Body of pancreas (tissue), 4 donors: ENCODE measurements around the gene GCNT2. TPM values are rescaled to one million over a fixed set of nuclear protein-coding genes. Genes with fewer than 3 reads are reported as not detected.
"Not testable (repeated sequence)": the region's sequence is repeated elsewhere in the genome, so short reads cannot be mapped to it uniquely, and the experiment has no call there.

ENCODE experiments used
- ATAC-seq: fragments of 150-250 bp; one replicate; pipeline ENCODE4 v1.9.1; 2016
- DNase-seq, 4 donors: peaks; one replicate each; pipeline ENCODE4 v3.0.0-alpha.2; 2019
- H3K27ac ChIP-seq, 4 donors: fragments of 200-600 bp; sonication (generic); 1 replicate in 3 of 4; 2 replicates in 1 of 4; pipeline versions ENCODE4 v1.5.1 to v1.6.1; 2016 to 2019; ENCODE audit warnings: mild to moderate bottlenecking in 1 of 4, mixed read lengths in 1 of 4, moderate library complexity in 1 of 4
- H3K27me3 ChIP-seq, 2 donors: fragments of 200-600 bp; sonication (generic); one replicate each; pipeline ENCODE4 v1.6.0; 2016; ENCODE audit warnings: mild to moderate bottlenecking in 1 of 2
- H3K36me3 ChIP-seq, 2 donors: fragments of 200-600 bp; sonication (generic); replicated peaks in 1 of 2; 2 replicates each; pipeline ENCODE4 v1.5.1; 2016; ENCODE audit warnings: low read depth in 2 of 2; ENCODE audit not compliant: insufficient read depth in 1 of 2
- H3K4me1 ChIP-seq: fragments of 200-600 bp; sonication (generic); one replicate; pipeline ENCODE4 v1.6.0; 2016
- H3K4me3 ChIP-seq, 2 donors: fragments of 200-600 bp; sonication (generic); 1 replicate in 1 of 2; 2 replicates in 1 of 2; pipeline ENCODE4 v1.5.1; 2016 to 2019
- H3K9me3 ChIP-seq, 3 donors: fragments of 200-600 bp; sonication (generic); 1 replicate in 2 of 3; 2 replicates in 1 of 3; pipeline ENCODE4 v1.5.1; 2016
- CTCF ChIP-seq, 7 experiments: fragments of 450-650 bp in 4 of 7; fragments of 200-600 bp in 3 of 7; sonication (generic) in 3 of 7; IDR thresholded peaks; one replicate each; pipeline ENCODE4 v1.5.1; 2016 to 2019; ENCODE audit warnings: antibody characterized with exemption in 7 of 7
- POLR2A ChIP-seq, 3 donors: fragments of 450-650 bp; IDR thresholded peaks; one replicate each; pipeline ENCODE4 v1.6.1; 2016; ENCODE audit warnings: antibody characterized with exemption in 3 of 3, mild to moderate bottlenecking in 2 of 3
- WGBS, 2 donors: methylation state at CpG; one replicate each; pipeline ENCODE4 v1.1.5; 2017; 5-methylcytosine and 5-hydroxymethylcytosine counted together
- intact Hi-C: fragments of 100-400 bp; cut with DNase I; formaldehyde crosslinking; loops from one replicate; pipeline ENCODE4 v1.15.1; 2023
- total RNA-seq, 2 donors: library from RNA; depleted of rRNA; stranded (reverse); fragments of >200 nt; gene quantifications; one replicate each; pipeline ENCODE4 v1.1.0, GENCODE V29; 2016

The GCNT2 gene
- total RNA-seq, 2 donors from 2014 or later: 4.4 to 7.6 TPM

DNA sequence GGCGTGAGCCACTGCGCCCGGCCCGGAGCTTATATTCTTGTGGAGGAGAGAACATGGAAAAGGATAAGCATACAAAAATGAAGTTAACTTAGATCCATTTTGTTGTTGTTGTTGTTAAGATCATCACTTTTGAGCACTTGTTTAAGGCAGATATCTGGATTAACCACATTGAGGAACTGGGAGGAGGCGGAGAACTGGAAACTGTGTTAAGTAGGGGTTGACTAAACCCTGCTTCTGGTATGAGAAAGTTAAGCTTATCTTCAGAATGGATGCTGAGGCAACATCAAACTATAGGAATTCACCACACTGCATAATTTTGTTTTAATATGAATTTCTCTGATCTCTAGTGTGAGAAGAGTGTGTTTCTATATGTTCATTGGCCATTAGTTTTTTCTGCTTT, 57.6 kb downstream of the GCNT2 start:
- WGBS, 2 donors: 94 to 98% methylated on average over 5 of the region's 5 CpGs
- Histone ChIP-seq H3K4me3 (no peak overlapping the region), H3K9me3 (no peaks in the 10 kb centered on the region), H3K4me1 (peaks cover 12% of the 10 kb centered on the region), H3K36me3 (no peaks in the 10 kb centered on the region), H3K27ac (no peak overlapping the region), H3K27me3 (no peaks in the 10 kb centered on the region)
- DNase-seq: no peak
- intact Hi-C loops: no loop called here
- ATAC-seq: no peak
- TF ChIP-seq CTCF (IDR thresholded peaks at IDR 0.05): no peak
- TF ChIP-seq POLR2A (IDR thresholded peaks at IDR 0.05): no peak

DNA sequence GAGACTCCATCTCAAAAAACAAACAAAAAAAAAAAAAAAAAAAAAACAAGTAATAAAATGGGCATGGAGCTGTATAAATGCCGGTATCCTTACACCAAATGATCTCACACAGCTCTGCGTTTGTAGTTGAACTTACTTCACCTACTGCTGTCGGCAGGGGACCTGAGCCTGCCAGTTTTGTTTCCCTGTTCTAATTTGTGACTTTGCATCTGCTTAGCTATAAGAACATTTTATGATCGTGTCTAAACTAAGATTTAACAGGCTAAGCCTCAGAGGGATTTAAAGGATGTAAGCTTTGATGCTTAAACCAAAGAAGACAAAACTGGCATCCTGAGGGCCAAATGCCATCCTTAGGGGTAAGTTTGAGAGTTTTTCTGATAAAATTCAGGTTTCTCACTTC, 58.7 kb downstream of the GCNT2 start:
- no peak for ATAC-seq
- no peaks in the 10 kb centered on the region for H3K9me3 ChIP-seq
- H3K36me3 ChIP-seq: no peaks in the 10 kb centered on the region
- WGBS, 2 donors: 90 to 91% methylated on average over 4 of the region's 4 CpGs
- peaks cover 23% of the 10 kb centered on the region for H3K4me1 ChIP-seq
- H3K4me3 ChIP-seq: no peak overlapping the region
- H3K27me3 ChIP-seq: no peaks in the 10 kb centered on the region
- H3K27ac ChIP-seq: no peak overlapping the region
- intact Hi-C loops: no loop called here
- DNase-seq: no peak
- TF ChIP-seq POLR2A (IDR thresholded peaks at IDR 0.05) (no peak), CTCF (IDR thresholded peaks at IDR 0.05) (no peak)

DNA sequence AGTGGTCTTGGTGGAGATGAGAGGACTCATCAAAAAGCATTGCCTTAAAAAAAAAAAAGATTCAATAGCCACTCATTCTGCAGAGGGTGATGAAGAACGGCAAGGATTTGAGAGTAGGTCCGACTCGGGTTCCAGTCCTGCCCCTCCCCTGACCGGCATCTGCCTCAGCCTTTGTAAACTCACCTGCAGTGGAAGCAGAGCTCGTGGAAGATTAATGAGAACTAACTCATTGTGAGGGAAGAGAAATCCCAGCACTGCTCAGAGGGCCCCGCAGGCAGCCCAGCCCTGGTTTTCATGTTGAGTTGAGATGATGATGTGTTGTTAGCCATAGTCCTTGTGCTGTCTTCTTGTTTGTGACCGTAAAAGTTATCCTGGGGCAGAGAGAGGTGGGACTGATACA, 59.4 kb downstream of the GCNT2 start:
- no peak overlapping the region for H3K4me3 ChIP-seq
- TF ChIP-seq CTCF (IDR thresholded peaks at IDR 0.05) (no peak), POLR2A (IDR thresholded peaks at IDR 0.05) (no peak)
- H3K9me3 ChIP-seq: no peaks in the 10 kb centered on the region
- intact Hi-C loops: no loop called here
- no peaks in the 10 kb centered on the region for H3K36me3 ChIP-seq
- WGBS, 2 donors: 73 to 74% methylated on average over 7 of the region's 7 CpGs
- no peak for DNase-seq
- H3K27ac ChIP-seq: no peak overlapping the region
- H3K27me3 ChIP-seq: no peaks in the 10 kb centered on the region
- no peak for ATAC-seq
- peaks cover 30% of the 10 kb centered on the region for H3K4me1 ChIP-seq

- intact Hi-C loops, H3K9me3 ChIP-seq, H3K27ac ChIP-seq, H3K4me3 ChIP-seq, DNase-seq, ATAC-seq, H3K27me3 ChIP-seq, H3K36me3 ChIP-seq: not testable (repeated sequence)
- WGBS, 2 donors: 57 to 63% methylated on average over 4 of the region's 4 CpGs
- H3K4me1 ChIP-seq: peaks cover 31% of the 10 kb centered on the region
Measured at GRCh38 chr6:10581402-10581801, 60.3 kb downstream of the GCNT2 start.

DNA sequence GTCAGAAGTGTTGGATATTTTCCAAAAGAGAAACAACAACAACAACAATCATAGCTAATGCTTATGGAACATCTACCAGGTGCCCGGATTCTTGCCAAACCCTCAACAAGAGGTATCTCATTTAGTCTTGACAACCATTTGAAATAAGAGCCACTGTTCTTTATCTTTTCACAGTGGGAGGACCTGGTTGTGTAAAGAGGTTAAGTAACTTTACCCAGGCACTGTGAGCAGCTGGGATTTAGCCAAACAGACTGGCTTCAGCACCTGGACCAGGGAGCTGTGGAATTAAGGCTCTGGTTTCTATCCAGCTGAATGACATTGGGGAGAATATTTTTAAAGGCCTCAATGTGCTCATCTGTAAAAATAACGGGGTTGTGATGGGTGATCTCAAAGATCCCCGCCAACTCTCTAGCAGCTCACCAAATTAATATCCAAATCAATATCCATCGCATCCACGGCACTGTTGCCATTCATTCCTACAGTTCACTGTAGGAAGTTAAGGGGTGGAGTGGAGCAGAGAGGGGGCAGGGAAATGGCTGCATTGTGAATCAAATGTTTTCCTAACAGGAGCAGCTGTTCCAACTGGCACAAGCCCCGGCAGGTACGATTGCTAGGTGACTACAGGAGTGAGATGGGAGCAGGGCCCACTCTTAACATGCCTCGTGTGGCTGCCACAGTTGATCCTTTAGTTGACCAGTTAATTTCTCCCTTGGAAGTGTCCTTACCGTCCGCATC, 61.8 kb downstream of the GCNT2 start:
- TF ChIP-seq POLR2A (IDR thresholded peaks at IDR 0.05) (no peak), CTCF (IDR thresholded peaks at IDR 0.05) (no peak)
- Histone ChIP-seq H3K27ac (peak overlapping the region; percentile 52 to 68 (median 62)), H3K9me3 (no peaks in the 10 kb centered on the region), H3K4me1 (peaks cover 31% of the 10 kb centered on the region), H3K36me3 (no peaks in the 10 kb centered on the region), H3K4me3 (no peak overlapping the region), H3K27me3 (no peaks in the 10 kb centered on the region)
- ATAC-seq (peak; percentile 71), DNase-seq (peak; percentile 57 to 85 (median 73))
- 21 to 26% methylated on average over 10 of the region's 10 CpGs for WGBS, 2 donors
- intact Hi-C loops: no loop called here
